ENCODE measurements around the gene CA9.

- TF ChIP-seq POLR2AphosphoS5 (IDR thresholded peaks at IDR 0.05; ENCODE audit: insufficient read depth, low read depth, low read length) (no peak), EZH2 (IDR thresholded peaks at IDR 0.05; ENCODE audit: borderline replicate concordance, low read depth, low read length, severe bottlenecking) (no peak), CTCF (IDR thresholded peaks at IDR 0.05; ENCODE audit: extremely low read depth in 1 of 2, insufficient read depth in 1 of 2, low read depth in 1 of 2, low read length in 2 of 2) (no peak), POLR2A (IDR thresholded peaks at IDR 0.05; ENCODE audit: low read depth, low read length) (no peak)
Observed at GRCh38 chr9:35679091-35679490, 5.4 kb downstream of the CA9 start.
